Heart left ventricle (tissue), 13 donors: ENCODE data around the gene GALNTL6.

Experiments
- POLR2A ChIP-seq, 2 donors: fragments of 450-650 bp; IDR thresholded peaks; one replicate each; pipeline ENCODE4 v1.6.1; 2017; ENCODE audit warnings: antibody characterized with exemption in 2 of 2, mild to moderate bottlenecking in 2 of 2, moderate library complexity in 2 of 2
- TF ChIP-seq, protein P1 (sequence below), 12 donors: fragments of 200-600 bp; sonication (generic) in 4 of 12; IDR thresholded peaks; one replicate each; pipeline versions ENCODE4 v1.5.0 to v1.8.0; 2018 to 2022; ENCODE audit warnings: antibody characterized with exemption in 12 of 12, mild to moderate bottlenecking in 5 of 12
- donor health status: ischemic (EF 13 %, LVEDD 7.1; RV severe dilation, severe dysfunction).
- donor health status: DM: no; HTN: yes; CAD: no.
- donor health status: DM: no; HTN: no; CAD: no.
- donor health status: ischemic (EF 25% LVEDD 6.9; RV normal size, moderate dysfunction).
- donor health status: ischemic (EF 25% LVEDD 5.7; RV mildly dilated, moderate dysfunction).
- donor health status: ischemic (EF 35%, LVEDD 5.7; RV mildly dilated, moderate dysfunction).
- donor health status: nonischemic (EF 11% LVEDD 7.7; RV severe dilation, severe dysfunction).
- donor health status: DM: yes; HTN: yes; CAD: no.
- donor health status: PGD.
- donor health status: ischemic (EF 29% LVEDD 5.4; RV normal size, mild dysfunction).
- donor health status: nonischemic (EF 23%, LVEDD 6.1; RV moderate dilation, normal function).

DNA sequence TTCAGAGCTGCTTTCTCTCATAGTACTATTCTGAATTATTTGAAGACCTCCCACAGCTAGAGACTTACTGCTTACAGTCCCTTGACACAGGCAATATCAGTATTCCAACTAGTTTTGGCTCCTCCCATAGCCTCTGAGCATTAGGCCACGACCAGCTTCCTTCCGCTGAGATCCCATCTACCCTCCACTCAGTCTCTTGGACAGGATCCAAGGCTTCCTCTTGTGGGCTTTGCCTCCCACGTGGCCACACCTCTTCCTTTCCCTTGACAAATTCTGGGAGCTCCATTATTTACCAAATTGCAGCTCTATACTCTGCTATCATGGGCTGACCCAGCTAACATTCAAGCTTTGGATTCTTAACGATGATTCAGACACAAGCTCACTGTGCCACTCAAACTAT lies 885.1 kb downstream of the GALNTL6 start:
- no peak for TF ChIP-seq POLR2A (IDR thresholded peaks at IDR 0.05)
- TF ChIP-seq, protein P1, sequence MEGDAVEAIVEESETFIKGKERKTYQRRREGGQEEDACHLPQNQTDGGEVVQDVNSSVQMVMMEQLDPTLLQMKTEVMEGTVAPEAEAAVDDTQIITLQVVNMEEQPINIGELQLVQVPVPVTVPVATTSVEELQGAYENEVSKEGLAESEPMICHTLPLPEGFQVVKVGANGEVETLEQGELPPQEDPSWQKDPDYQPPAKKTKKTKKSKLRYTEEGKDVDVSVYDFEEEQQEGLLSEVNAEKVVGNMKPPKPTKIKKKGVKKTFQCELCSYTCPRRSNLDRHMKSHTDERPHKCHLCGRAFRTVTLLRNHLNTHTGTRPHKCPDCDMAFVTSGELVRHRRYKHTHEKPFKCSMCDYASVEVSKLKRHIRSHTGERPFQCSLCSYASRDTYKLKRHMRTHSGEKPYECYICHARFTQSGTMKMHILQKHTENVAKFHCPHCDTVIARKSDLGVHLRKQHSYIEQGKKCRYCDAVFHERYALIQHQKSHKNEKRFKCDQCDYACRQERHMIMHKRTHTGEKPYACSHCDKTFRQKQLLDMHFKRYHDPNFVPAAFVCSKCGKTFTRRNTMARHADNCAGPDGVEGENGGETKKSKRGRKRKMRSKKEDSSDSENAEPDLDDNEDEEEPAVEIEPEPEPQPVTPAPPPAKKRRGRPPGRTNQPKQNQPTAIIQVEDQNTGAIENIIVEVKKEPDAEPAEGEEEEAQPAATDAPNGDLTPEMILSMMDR (IDR thresholded peaks at IDR 0.05) = no peak
